IMR-90 (cell line): ENCODE results near the gene RERE. TPM values are rescaled to one million over a fixed set of nuclear protein-coding genes. Genes with fewer than 3 reads are reported as not detected.

ENCODE experiments used
- ATAC-seq: fragments of 200-7000 bp; cut with Tn5 transposase; 2 replicates; pipeline ENCODE4 v1.9.1; 2020; ENCODE audit warnings: low read depth, mild to moderate bottlenecking, moderate library complexity
- BruUV-seq: library from RNA; stranded (reverse); fragments of 400-500 nt; replicated peaks from 2 replicates; lab custom pipeline; 2021; lab: Mats Ljungman, UMichigan
- CTCF ChIA-PET: fragments of 300-600 bp; formaldehyde crosslinking; extraction: SDS; loops from one replicate; lab custom pipeline; 2021; ENCODE audit warnings: antibody characterized with exemption; lab: Yijun Ruan, JAX
- POLR2A ChIA-PET: fragments of 300-600 bp; sonication (Branson Sonifier 250); formaldehyde crosslinking; loops from one replicate; lab custom pipeline; 2022; ENCODE audit warnings: antibody characterized with exemption; ENCODE audit not compliant: unreplicated experiment; lab: Charles Lee
- DNase-seq: peaks from one replicate; pipeline ENCODE4 v3.0.0; 2013
- H2AFZ ChIP-seq: replicated peaks from 2 replicates; pipeline ENCODE3; 2013; ENCODE audit warnings: low read length, mild to moderate bottlenecking; ENCODE audit not compliant: poor library complexity
- H2AK5ac ChIP-seq: 2 replicates; pipeline ENCODE4 v1.6.1; 2013; ENCODE audit warnings: low read depth, low read length, inconsistent platforms
- H2AK9ac ChIP-seq: replicated peaks from 2 replicates; pipeline ENCODE3; 2013; ENCODE audit warnings: mild to moderate bottlenecking, low read depth, low read length, moderate library complexity; ENCODE audit not compliant: poor library complexity
- H2BK120ac ChIP-seq: 2 replicates; pipeline ENCODE4 v1.6.1; 2013; ENCODE audit warnings: low read depth, low read length, inconsistent platforms
- H2BK15ac ChIP-seq: 3 replicates; pipeline ENCODE4 v1.6.1; 2013; ENCODE audit warnings: low read depth, low read length, inconsistent platforms
- H2BK20ac ChIP-seq: 2 replicates; pipeline ENCODE4 v1.6.1; 2013; ENCODE audit warnings: low read depth, mild to moderate bottlenecking, inconsistent platforms, low read length, moderate library complexity
- H2BK5ac ChIP-seq: 2 replicates; pipeline ENCODE4 v1.6.1; 2013; ENCODE audit warnings: mild to moderate bottlenecking, low read depth, low read length, inconsistent platforms; ENCODE audit not compliant: poor library complexity, severe bottlenecking
- H3K14ac ChIP-seq: replicated peaks from 2 replicates; pipeline ENCODE4 v1.6.1; 2013; ENCODE audit warnings: low read depth, low read length, inconsistent platforms
- H3K18ac ChIP-seq: 2 replicates; pipeline ENCODE4 v1.6.1; 2013; ENCODE audit warnings: low read depth, low read length, control low read depth
- H3K23ac ChIP-seq: 2 replicates; pipeline ENCODE4 v1.6.1; 2013; ENCODE audit warnings: low read depth, low read length, inconsistent platforms
- H3K27ac ChIP-seq: 2 replicates; pipeline ENCODE4 v1.5.1; 2013; ENCODE audit warnings: mild to moderate bottlenecking, control low read depth, low read length; ENCODE audit not compliant: insufficient read depth
- H3K27me3 ChIP-seq: 2 replicates; pipeline ENCODE4 v1.6.1; 2013; ENCODE audit warnings: low read length; ENCODE audit not compliant: control insufficient read depth, insufficient read depth
- H3K36me3 ChIP-seq: 2 replicates; pipeline ENCODE4 v1.6.1; 2013; ENCODE audit warnings: low read length, mixed read lengths; ENCODE audit not compliant: control insufficient read depth, insufficient read depth
- H3K4ac ChIP-seq: 2 replicates; pipeline ENCODE4 v1.6.1; 2013; ENCODE audit warnings: low read depth, low read length, inconsistent platforms
- H3K4me1 ChIP-seq: 2 replicates; pipeline ENCODE4 v1.6.1; 2013; ENCODE audit warnings: low read length, mixed read lengths; ENCODE audit not compliant: control insufficient read depth, insufficient read depth
- H3K4me2 ChIP-seq: 2 replicates; pipeline ENCODE4 v1.6.1; 2013; ENCODE audit warnings: low read depth, mild to moderate bottlenecking, control low read depth, low read length, moderate library complexity
- H3K4me3 ChIP-seq: 2 replicates; pipeline ENCODE4 v1.5.1; 2013; ENCODE audit warnings: low read depth, mild to moderate bottlenecking, control low read depth, low read length, moderate library complexity; ENCODE audit not compliant: insufficient read depth
- H3K56ac ChIP-seq: 2 replicates; pipeline ENCODE4 v1.6.1; 2013; ENCODE audit warnings: low read length, inconsistent platforms; ENCODE audit not compliant: insufficient read depth; ENCODE audit errors: extremely low read depth
- H3K79me1 ChIP-seq, 2 experiments: 2 replicates each; pipeline ENCODE4 v1.6.1; 2013; ENCODE audit warnings: low read length in 2 of 2, inconsistent platforms in 1 of 2, low read depth in 1 of 2
- H3K9ac ChIP-seq: 2 replicates; pipeline ENCODE4 v1.6.1; 2013; ENCODE audit warnings: low read depth, low read length, control low read depth
- H3K9me1 ChIP-seq: 2 replicates; pipeline ENCODE4 v1.6.1; 2013; ENCODE audit warnings: low read length, inconsistent platforms; ENCODE audit not compliant: insufficient read depth
- H3K9me3 ChIP-seq: 2 replicates; pipeline ENCODE4 v1.6.1; 2013; ENCODE audit warnings: low read length; ENCODE audit not compliant: control insufficient read depth, insufficient read depth
- H4K20me1 ChIP-seq: 2 replicates; pipeline ENCODE4 v1.6.1; 2013; ENCODE audit warnings: low read length, inconsistent platforms; ENCODE audit not compliant: insufficient read depth
- H4K5ac ChIP-seq: 2 replicates; pipeline ENCODE4 v1.6.1; 2013; ENCODE audit warnings: mild to moderate bottlenecking, low read depth, low read length, control low read depth
- H4K8ac ChIP-seq, 2 experiments: 2 replicates each; pipeline ENCODE4 v1.6.1; 2013; ENCODE audit warnings: low read depth in 2 of 2, low read length in 2 of 2, control low read depth in 1 of 2, inconsistent platforms in 1 of 2
- H4K91ac ChIP-seq: 2 replicates; pipeline ENCODE4 v1.6.1; 2013; ENCODE audit warnings: low read depth, low read length, inconsistent platforms; ENCODE audit not compliant: insufficient read depth
- BHLHE40 ChIP-seq: fragments of 150-350 bp; IDR thresholded peaks from 2 replicates; pipeline ENCODE4 v1.6.1; 2016; ENCODE audit warnings: mild to moderate bottlenecking, low read depth, low read length
- CEBPB ChIP-seq: IDR thresholded peaks from 2 replicates; pipeline ENCODE4 v1.6.1; 2012; ENCODE audit warnings: low read depth, low read length, improper control_type of control experiment
- CHD1 ChIP-seq: IDR thresholded peaks from 2 replicates; pipeline ENCODE4 v1.6.1; 2012; ENCODE audit warnings: low read depth, low read length, improper control_type of control experiment
- CTCF ChIP-seq: conservative IDR thresholded peaks from 2 replicates; pipeline ENCODE4 v1.5.1; 2012; ENCODE audit warnings: mild to moderate bottlenecking, low read depth, low read length, improper control_type of control experiment
- ELK1 ChIP-seq: fragments of 150-350 bp; IDR thresholded peaks from 2 replicates; pipeline ENCODE4 v1.6.1; 2016; ENCODE audit warnings: low read depth, mild to moderate bottlenecking, low read length, moderate library complexity, borderline replicate concordance
- FOS ChIP-seq: fragments of 150-350 bp; IDR thresholded peaks from 2 replicates; pipeline ENCODE4 v1.6.1; 2016; ENCODE audit warnings: low read depth, low read length
- MAFK ChIP-seq: IDR thresholded peaks from 2 replicates; pipeline ENCODE4 v1.6.1; 2012; ENCODE audit warnings: low read depth, low read length, improper control_type of control experiment
- MAZ ChIP-seq: IDR thresholded peaks from 2 replicates; pipeline ENCODE4 v1.6.1; 2012; ENCODE audit warnings: low read depth, mild to moderate bottlenecking, low read length, improper control_type of control experiment, moderate library complexity, borderline replicate concordance
- MXI1 ChIP-seq: IDR thresholded peaks from 2 replicates; pipeline ENCODE4 v1.6.1; 2012; ENCODE audit warnings: low read depth, mild to moderate bottlenecking, low read length, moderate library complexity, borderline replicate concordance
- NFE2L2 ChIP-seq: fragments of 150-350 bp; IDR thresholded peaks from 2 replicates; pipeline ENCODE4 v1.6.1; 2016; ENCODE audit warnings: low read depth, mild to moderate bottlenecking, low read length
- POLR2A ChIP-seq: IDR thresholded peaks from 2 replicates; pipeline ENCODE4 v1.6.1; 2012; ENCODE audit warnings: mild to moderate bottlenecking, low read depth, low read length
- RAD21 ChIP-seq: IDR thresholded peaks from 2 replicates; pipeline ENCODE4 v1.6.1; 2012; ENCODE audit warnings: low read length, improper control_type of control experiment
- RCOR1 ChIP-seq: IDR thresholded peaks from 2 replicates; pipeline ENCODE4 v1.6.1; 2012; ENCODE audit warnings: mild to moderate bottlenecking, low read length, improper control_type of control experiment; ENCODE audit not compliant: insufficient replicate concordance
- RFX5 ChIP-seq: IDR thresholded peaks from 2 replicates; pipeline ENCODE4 v1.8.0; 2012; ENCODE audit warnings: low read depth, mild to moderate bottlenecking, low read length, moderate library complexity
- SMC3 ChIP-seq: fragments of 150-350 bp; IDR thresholded peaks from 2 replicates; pipeline ENCODE4 v1.6.1; 2016; ENCODE audit warnings: low read depth, mild to moderate bottlenecking, antibody characterized with exemption, low read length, moderate library complexity
- USF2 ChIP-seq: fragments of 150-350 bp; IDR thresholded peaks from 2 replicates; pipeline ENCODE4 v1.6.1; 2017; ENCODE audit warnings: mild to moderate bottlenecking, antibody characterized with exemption, low read length, low read depth
- WGBS, 2 experiments: methylation state at CpG; one replicate each; pipeline versions ENCODE4 v1.1.5 to v1.1.7; 2013; ENCODE audit warnings: missing lambda C conversion rate in 2 of 2; ENCODE audit not compliant: insufficient read length in 1 of 2; ENCODE audit errors: extremely low coverage in 2 of 2; 5-methylcytosine and 5-hydroxymethylcytosine counted together
- dilution Hi-C: fragments of 300-500 bp; cut with HindIII; formaldehyde crosslinking; loops from one replicate; pipeline ENCODE4 v1.14.3; 2018; ENCODE audit warnings: low sequenced_read_pairs; ENCODE audit not compliant: unreplicated experiment
- in situ Hi-C: fragments of 300-500 bp; cut with MboI; formaldehyde crosslinking; loops from 3 replicates; pipeline ENCODE4 v1.14.3; 2019; ENCODE audit warnings: low sequenced_read_pairs, inconsistent platforms, mixed read lengths
- intact Hi-C: fragments of 100-400 bp; cut with micrococcal nuclease; formaldehyde crosslinking; loops from 2 replicates; pipeline ENCODE4 v1.10.0; 2022
- polyA plus RNA-seq, 3 experiments: library from polyadenylated mRNA; depleted of rRNA; stranded (reverse); fragments of >200 nt; gene quantifications; 2 replicates each; pipeline ENCODE4 v1.2.3, GENCODE V29; 2012; ENCODE audit warnings: low replicate concordance in 1 of 3
- total RNA-seq: library from RNA; depleted of rRNA; stranded (reverse); fragments of >200 nt; gene quantifications from 2 replicates; pipeline ENCODE4 v1.2.3, GENCODE V29; 2012

The RERE gene
- total and polyA plus RNA-seq, 2 of the 4 experiments (the other 2 are of a cell fraction): 11.5 to 25.1 TPM

GRCh38 chr1:8416881-8417280 is 400.6 kb downstream of the RERE start:
- Histone ChIP-seq H3K18ac (no peak overlapping the region), H3K9me1 (peaks cover 14% of the 10 kb centered on the region), H3K4me2 (peak overlapping the region; percentile 31; the same call in 1 of the 2 replicates), H2AK5ac (no peak overlapping the region), H2BK20ac (no peak overlapping the region), H3K4ac (no peak overlapping the region), H4K5ac (no peak overlapping the region), H4K20me1 (peaks cover 52% of the 10 kb centered on the region), H3K79me1 (peaks cover 5 to 73% of the 10 kb centered on the region in 2 experiments; a peak in 3 of 4 replicates), H3K14ac (no peak overlapping the region; the same call in 1 of the 2 replicates), H3K9me3 (no peaks in the 10 kb centered on the region), H3K9ac (no peak overlapping the region), H2BK120ac (no peak overlapping the region), H3K4me3 (no peak overlapping the region), H2BK15ac (no peak overlapping the region), H3K4me1 (peaks cover 25% of the 10 kb centered on the region), H2AK9ac (no peak overlapping the region), H3K27me3 (no peaks in the 10 kb centered on the region), H4K91ac (no peak overlapping the region), H3K56ac (no peak overlapping the region), H3K27ac (peak overlapping the region; percentile 51; the same call in 1 of the 2 replicates), H2BK5ac (no peak overlapping the region), H3K23ac (no peak overlapping the region), H3K36me3 (peaks cover 33% of the 10 kb centered on the region), H4K8ac (no peak overlapping the region), H2AFZ (no peak overlapping the region)
- DNase-seq (no peak), ATAC-seq (no peak)
- POLR2A ChIA-PET: no interaction called here
- TF ChIP-seq NFE2L2 (no peak), SMC3 (no peak), USF2 (no peak), FOS (no peak), MAZ (no peak), CEBPB (no peak), CTCF (no peak), RFX5 (no peak), MAFK (no peak), MXI1 (no peak), BHLHE40 (no peak), ELK1 (no peak), POLR2A (no peak), RAD21 (no peak), RCOR1 (no peak), CHD1 (no peak)
- dilution Hi-C loops: no loop called here
- no TSS peak for BruUV-seq
- intact Hi-C loops: no loop called here
- CTCF ChIA-PET: interaction anchor here (3.7 kb wide), 1 partner anchor 7 kb away, joined by 17 read pairs; no protein-coding TSS in a partner anchor
- no CpG with 5 or more reads among the region's 3 CpGs for WGBS, 2 experiments
- in situ Hi-C loops: no loop called here
